ENCODE results near the gene TRPC6.

- TF ChIP-seq CTCF (IDR thresholded peaks at IDR 0.05) (no peak), POLR2AphosphoS5 (IDR thresholded peaks at IDR 0.05) (no peak), POLR2A (IDR thresholded peaks at IDR 0.05) (no peak)
These were observed 96.0 kb downstream of the TRPC6 start for GRCh38 chr11:101487775-101488174.
